Measurements from ENCODE around the gene XPR1.

- TF ChIP-seq CTCF (conservative IDR thresholded peaks at IDR 0.05; ENCODE audit: low read length) (no peak), EZH2phosphoT487 (IDR thresholded peaks at IDR 0.05; ENCODE audit: borderline replicate concordance) (no peak)
These were observed 25.7 kb upstream of the XPR1 start for GRCh38 chr1:180606155-180606554.

Data from Loucy (cell line).